Gastroesophageal sphincter (tissue), 4 donors: ENCODE results near the gene LAT. TPM values are rescaled to one million over a fixed set of nuclear protein-coding genes. Genes with fewer than 3 reads are reported as not detected.

Source experiments
- ATAC-seq: fragments of 150-250 bp; one replicate; pipeline ENCODE4 v1.9.1; 2016; ENCODE audit warnings: mild to moderate bottlenecking, moderate library complexity
- H3K27ac ChIP-seq, 4 donors: fragments of 200-600 bp; sonication (generic) in 3 of 4; 1 replicate in 3 of 4; 2 replicates in 1 of 4; pipeline ENCODE4 v1.5.1; 2016 to 2019
- H3K27me3 ChIP-seq: fragments of 200-600 bp; sonication (generic); one replicate; pipeline ENCODE4 v1.5.1; 2019
- H3K36me3 ChIP-seq, 2 donors: fragments of 200-600 bp; sonication (generic); one replicate each; pipeline ENCODE4 v1.5.1; 2019; ENCODE audit warnings: control low read depth in 1 of 2
- H3K4me1 ChIP-seq, 3 donors: fragments of 200-600 bp; sonication (generic); 1 replicate in 2 of 3; 2 replicates in 1 of 3; pipeline ENCODE4 v1.5.1; 2016 to 2019; ENCODE audit warnings: control low read depth in 2 of 3
- H3K4me3 ChIP-seq, 2 donors: fragments of 200-600 bp; sonication (generic); one replicate each; pipeline ENCODE4 v1.5.1; 2019; ENCODE audit warnings: mild to moderate bottlenecking in 1 of 2, moderate library complexity in 1 of 2
- H3K9me3 ChIP-seq, 3 donors: fragments of 200-600 bp; sonication (generic); one replicate each; pipeline ENCODE4 v1.5.1; 2017 to 2019; ENCODE audit warnings: control low read depth in 2 of 3
- EP300 ChIP-seq: sonication (generic); formaldehyde crosslinking; IDR thresholded peaks from one replicate; pipeline ENCODE4 v1.6.1; 2017; ENCODE audit warnings: antibody characterized with exemption, mild to moderate bottlenecking
- POLR2A ChIP-seq, 2 donors: fragments of 450-650 bp; IDR thresholded peaks; one replicate each; pipeline ENCODE4 v1.6.1; 2017; ENCODE audit warnings: antibody characterized with exemption in 2 of 2, mild to moderate bottlenecking in 2 of 2, moderate library complexity in 1 of 2
- POLR2AphosphoS5 ChIP-seq: sonication (generic); formaldehyde crosslinking; IDR thresholded peaks from one replicate; pipeline ENCODE4 v1.6.1; 2017; ENCODE audit warnings: antibody characterized with exemption
- WGBS, 2 donors: methylation state at CpG; one replicate each; pipeline ENCODE4 v1.1.5; 2018; ENCODE audit warnings: low coverage in 1 of 2; 5-methylcytosine and 5-hydroxymethylcytosine counted together
- total RNA-seq, 4 donors: library from RNA; depleted of rRNA; stranded (reverse); fragments of >200 nt; gene quantifications; one replicate each; pipeline ENCODE4 v1.1.0, GENCODE V29; 2016
- TF ChIP-seq, protein P1 (sequence below), 4 experiments: fragments of 200-600 bp in 2 of 4; fragments of 450-650 bp in 2 of 4; sonication (generic) in 1 of 4; IDR thresholded peaks; one replicate each; pipeline ENCODE4 v1.5.1; 2017 to 2019; ENCODE audit warnings: antibody characterized with exemption in 4 of 4, mild to moderate bottlenecking in 2 of 4, moderate library complexity in 2 of 4

LAT gene, protein sequence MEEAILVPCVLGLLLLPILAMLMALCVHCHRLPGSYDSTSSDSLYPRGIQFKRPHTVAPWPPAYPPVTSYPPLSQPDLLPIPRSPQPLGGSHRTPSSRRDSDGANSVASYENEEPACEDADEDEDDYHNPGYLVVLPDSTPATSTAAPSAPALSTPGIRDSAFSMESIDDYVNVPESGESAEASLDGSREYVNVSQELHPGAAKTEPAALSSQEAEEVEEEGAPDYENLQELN
- 10 to 100 TPM in 1 of 4 donors, 1 to 10 TPM in 3; 2.3 to 12.3 (median 5.4) TPM for total RNA-seq

DNA sequence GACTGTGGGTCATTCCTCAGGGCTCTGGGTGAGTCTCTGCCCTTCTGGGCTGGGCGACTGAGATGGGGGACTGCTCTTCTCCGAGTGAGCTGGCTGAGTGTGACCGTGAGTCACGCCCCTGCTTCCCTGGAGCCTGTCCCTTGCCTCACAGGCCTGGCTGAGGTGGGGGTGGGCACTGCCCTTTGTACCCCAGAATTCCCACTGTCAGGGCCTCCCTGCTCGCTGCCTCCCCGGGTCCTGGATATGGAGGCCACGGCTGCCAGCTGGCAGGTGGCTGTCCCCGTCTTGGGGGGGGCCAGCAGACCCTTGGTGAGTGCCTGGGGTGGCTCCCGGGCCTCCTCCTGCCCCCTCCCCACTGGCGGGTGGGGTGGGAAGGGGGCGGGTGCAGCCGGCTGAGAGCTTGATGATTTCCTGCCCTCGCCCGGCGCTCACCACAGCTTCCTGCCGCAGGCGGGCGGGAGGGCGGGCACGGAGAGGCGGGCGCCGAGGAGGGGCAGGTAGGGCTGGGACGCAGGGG, at the start of gene LAT:
Gene LAT (plus strand): TSS at position 434 of the 517 bp plus-strand sequence. CDS start 366 bp downstream, outside the sequence.
- H3K27me3 ChIP-seq = no peaks in the 10 kb centered on the region
- no CpG with 5 or more reads among the region's 24 CpGs for WGBS, 2 donors
- peak within 1 kb of the TSS in 1 of 4 donors; percentile 35 for H3K27ac ChIP-seq
- TF ChIP-seq, protein P1, sequence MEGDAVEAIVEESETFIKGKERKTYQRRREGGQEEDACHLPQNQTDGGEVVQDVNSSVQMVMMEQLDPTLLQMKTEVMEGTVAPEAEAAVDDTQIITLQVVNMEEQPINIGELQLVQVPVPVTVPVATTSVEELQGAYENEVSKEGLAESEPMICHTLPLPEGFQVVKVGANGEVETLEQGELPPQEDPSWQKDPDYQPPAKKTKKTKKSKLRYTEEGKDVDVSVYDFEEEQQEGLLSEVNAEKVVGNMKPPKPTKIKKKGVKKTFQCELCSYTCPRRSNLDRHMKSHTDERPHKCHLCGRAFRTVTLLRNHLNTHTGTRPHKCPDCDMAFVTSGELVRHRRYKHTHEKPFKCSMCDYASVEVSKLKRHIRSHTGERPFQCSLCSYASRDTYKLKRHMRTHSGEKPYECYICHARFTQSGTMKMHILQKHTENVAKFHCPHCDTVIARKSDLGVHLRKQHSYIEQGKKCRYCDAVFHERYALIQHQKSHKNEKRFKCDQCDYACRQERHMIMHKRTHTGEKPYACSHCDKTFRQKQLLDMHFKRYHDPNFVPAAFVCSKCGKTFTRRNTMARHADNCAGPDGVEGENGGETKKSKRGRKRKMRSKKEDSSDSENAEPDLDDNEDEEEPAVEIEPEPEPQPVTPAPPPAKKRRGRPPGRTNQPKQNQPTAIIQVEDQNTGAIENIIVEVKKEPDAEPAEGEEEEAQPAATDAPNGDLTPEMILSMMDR (IDR thresholded peaks at IDR 0.05) = no peak
- no peak for TF ChIP-seq POLR2A (IDR thresholded peaks at IDR 0.05)
- TF ChIP-seq EP300 = no peak
- no peak for TF ChIP-seq POLR2AphosphoS5
- ATAC-seq = no peak
- peaks cover 0 to 100% of the 10 kb centered on the region in 2 donors for H3K36me3 ChIP-seq
- H3K4me3 ChIP-seq = peak within 1 kb of the TSS in 1 of 2 donors; percentile 32
- no peaks in the 10 kb centered on the region for H3K4me1 ChIP-seq
- peaks cover 0 to 13% (median 0%) of the 10 kb centered on the region in 3 donors for H3K9me3 ChIP-seq

DNA sequence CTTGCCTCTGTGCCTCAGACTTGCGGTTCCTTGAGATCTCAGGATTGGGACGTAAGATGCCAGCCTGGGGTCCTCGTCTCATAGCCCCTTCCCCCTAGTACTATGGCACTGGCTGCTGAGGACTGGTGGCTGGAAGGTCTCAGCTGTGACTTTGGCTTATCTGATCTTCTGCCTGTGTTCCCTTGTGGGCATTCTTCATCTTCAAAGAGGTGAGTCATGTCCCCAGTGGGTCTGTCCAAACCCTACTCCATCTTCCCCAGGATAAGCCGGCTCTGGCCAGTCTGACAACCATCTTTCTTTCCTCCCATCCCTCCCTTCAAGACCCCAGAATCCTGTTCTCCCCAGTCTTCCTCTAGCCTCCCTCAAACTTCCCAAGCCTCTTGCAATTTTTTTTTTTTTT, 49.5 kb upstream of the LAT start:
- Histone ChIP-seq H3K27me3 (peaks cover 28% of the 10 kb centered on the region), H3K4me3 (no peak overlapping the region), H3K9me3 (no peaks in the 10 kb centered on the region), H3K27ac (no peak overlapping the region), H3K4me1 (peaks cover 0 to 12% (median 0%) of the 10 kb centered on the region in 3 donors), H3K36me3 (no peaks in the 10 kb centered on the region)
- no peak for ATAC-seq
- 80 to 100% methylated on average over 2 to 3 of the region's 4 CpGs for WGBS, 2 donors
- no peak for TF ChIP-seq POLR2AphosphoS5
- TF ChIP-seq, protein P1 (IDR thresholded peaks at IDR 0.05) = no peak
- TF ChIP-seq POLR2A (IDR thresholded peaks at IDR 0.05) = no peak
- no peak for TF ChIP-seq EP300

DNA sequence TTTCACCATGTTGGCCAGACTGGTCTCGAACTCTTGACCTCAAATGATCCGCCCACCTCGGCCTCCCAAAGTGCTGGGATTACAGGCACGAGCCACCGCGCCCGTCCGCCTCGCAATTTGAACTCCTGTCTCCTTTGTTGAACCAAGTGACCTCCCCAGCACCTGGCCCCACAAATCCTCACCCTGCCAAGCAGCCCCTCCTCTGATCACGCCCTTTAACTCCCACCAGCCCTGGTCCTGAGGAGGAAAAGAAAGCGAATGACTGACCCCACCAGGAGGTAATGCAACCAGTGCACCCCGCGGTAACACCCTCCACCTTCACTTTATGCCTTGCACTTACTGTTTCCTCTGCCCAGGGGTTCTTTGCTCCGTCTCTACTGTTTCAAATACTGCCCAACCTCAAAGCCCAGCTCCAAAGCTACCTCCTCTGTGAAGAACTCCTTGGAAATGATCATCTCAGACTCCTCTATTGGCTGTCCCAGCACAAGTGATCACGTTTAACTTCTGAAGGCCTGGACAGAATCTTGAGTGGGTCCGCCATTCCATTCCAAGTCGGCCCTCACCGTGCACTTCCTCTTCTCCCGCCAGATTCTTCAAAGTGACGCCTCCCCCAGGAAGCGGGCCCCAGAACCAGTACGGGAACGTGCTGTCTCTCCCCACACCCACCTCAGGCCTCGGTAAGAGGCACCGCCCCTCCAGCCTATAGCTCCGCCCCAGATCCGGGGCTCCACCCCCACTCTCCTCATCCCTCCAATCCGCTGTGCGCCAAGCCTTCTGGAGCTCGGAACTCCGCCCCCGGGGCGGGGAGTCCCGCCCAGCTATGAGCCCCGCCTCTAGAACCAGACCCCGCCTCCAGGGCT, 48.7 kb upstream of the LAT start:
- peak; percentile 93 for ATAC-seq
- no peaks in the 10 kb centered on the region for H3K9me3 ChIP-seq
- H3K36me3 ChIP-seq = no peaks in the 10 kb centered on the region
- peaks cover 0 to 12% (median 0%) of the 10 kb centered on the region in 3 donors for H3K4me1 ChIP-seq
- H3K4me3 ChIP-seq = peak overlapping the region in 1 of 2 donors; percentile 33
- peaks cover 28% of the 10 kb centered on the region for H3K27me3 ChIP-seq
- H3K27ac ChIP-seq = no peak overlapping the region
- TF ChIP-seq EP300 = no peak
- TF ChIP-seq, protein P1 (IDR thresholded peaks at IDR 0.05) = no peak
- no peak for TF ChIP-seq POLR2AphosphoS5
- no peak for TF ChIP-seq POLR2A (IDR thresholded peaks at IDR 0.05)
- WGBS, 2 donors = 43% methylated on average over 15 of the region's 36 CpGs; no CpG with 5 or more reads in 1 of the 2 donors

DNA sequence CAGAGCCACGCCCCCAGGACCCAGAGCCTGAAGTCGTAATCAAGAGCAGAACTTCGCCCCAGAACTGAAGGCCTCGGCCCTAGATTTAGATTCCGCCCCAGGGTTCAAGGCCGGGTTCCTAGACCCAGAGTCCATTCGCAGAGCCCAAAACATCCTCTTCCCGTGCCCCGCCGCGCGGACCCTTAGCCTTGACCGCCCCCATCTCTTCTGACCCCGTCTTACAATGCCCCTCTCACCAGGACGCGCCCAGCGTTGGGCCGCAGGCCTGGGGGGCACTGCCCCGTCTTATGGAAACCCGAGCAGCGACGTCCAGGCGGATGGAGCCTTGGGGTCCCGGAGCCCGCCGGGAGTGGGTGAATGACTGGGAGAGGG, 48.1 kb upstream of the LAT start:
- ATAC-seq = no peak
- TF ChIP-seq POLR2AphosphoS5 (no peak), POLR2A (IDR thresholded peaks at IDR 0.05) (no peak), EP300 (no peak)
- TF ChIP-seq, protein P1 (IDR thresholded peaks at IDR 0.05) = no peak
- peaks cover 28% of the 10 kb centered on the region for H3K27me3 ChIP-seq
- H3K36me3 ChIP-seq = no peaks in the 10 kb centered on the region
- H3K4me3 ChIP-seq = peak overlapping the region in 1 of 2 donors; percentile 33
- no peaks in the 10 kb centered on the region for H3K9me3 ChIP-seq
- H3K4me1 ChIP-seq = peaks cover 0 to 12% (median 0%) of the 10 kb centered on the region in 3 donors
- H3K27ac ChIP-seq = no peak overlapping the region
- no CpG with 5 or more reads among the region's 26 CpGs for WGBS, 2 donors
